K562 (cell line): ENCODE measurements around the gene CNP. TPM values are rescaled to one million over a fixed set of nuclear protein-coding genes. Genes with fewer than 3 reads are reported as not detected.

Experiments
- ATAC-seq: fragments of 200-7000 bp; cut with Tn5 transposase; 3 replicates; pipeline ENCODE4 v1.9.1; 2020; ENCODE audit warnings: moderate library complexity
- BruUV-seq: library from RNA; stranded (reverse); fragments of 400-500 nt; replicated peaks from 2 replicates; lab custom pipeline; 2021; lab: Mats Ljungman, UMichigan
- CTCF ChIA-PET: fragments of 300-600 bp; formaldehyde crosslinking; extraction: SDS; loops from one replicate; lab custom pipeline; 2021; ENCODE audit warnings: low intra/inter-chr PET ratio; lab: Yijun Ruan, JAX
- POLR2A ChIA-PET: fragments of 300-600, 350-650 bp; sonication (Branson Sonifier 250); formaldehyde crosslinking; extraction: SDS; loops from one replicate; lab custom pipeline; 2021; ENCODE audit warnings: antibody characterized with exemption, inconsistent platforms; lab: Yijun Ruan, JAX
- DNase-seq, 4 experiments: peaks; one replicate each; pipeline versions ENCODE4 v3.0.0 to v3.0.0-alpha.2; 2011 to 2018; ENCODE audit warnings: low spot score in 3 of 4, mixed read lengths in 3 of 4; ENCODE audit errors: extremely low read depth in 1 of 4
- FAIRE-seq: peaks from 2 replicates; lab custom pipeline; 2011; peaks lifted over from hg19 to GRCh38; lab: Jason Lieb, UNC
- H2AFZ ChIP-seq: 2 replicates; pipeline ENCODE4 v1.6.0; 2011; ENCODE audit warnings: low read depth, low read length, control low read depth, inconsistent platforms
- H3K27ac ChIP-seq: fragments of 200-600 bp; 3 replicates; pipeline ENCODE4 v1.8.0; 2011; ENCODE audit warnings: low read depth, mild to moderate bottlenecking, control low read depth, inconsistent platforms, low read length, moderate library complexity, mixed read lengths; ENCODE audit errors: extremely low read depth
- H3K27me3 ChIP-seq, 2 experiments: fragments of 300-600 bp in 1 of 2; 2 replicates in 1 of 2; 3 replicates in 1 of 2; pipeline versions ENCODE4 v1.6.0 to v1.8.0; 2011; ENCODE audit warnings: inconsistent platforms in 2 of 2, low read length in 2 of 2, mild to moderate bottlenecking in 1 of 2, mixed read lengths in 1 of 2, moderate library complexity in 1 of 2; ENCODE audit not compliant: control insufficient read depth in 2 of 2, insufficient read depth in 2 of 2
- H3K36me3 ChIP-seq: fragments of 300-600 bp; 3 replicates; pipeline ENCODE4 v1.8.0; 2011; ENCODE audit warnings: mild to moderate bottlenecking, low read length, inconsistent platforms; ENCODE audit not compliant: control insufficient read depth, insufficient read depth
- H3K4me1 ChIP-seq, 2 experiments: fragments of 200-600 bp in 1 of 2; replicated peaks in 1 of 2; 2 replicates in 1 of 2; 3 replicates in 1 of 2; pipeline versions ENCODE4 v1.5.1 to v1.8.0; 2011; ENCODE audit warnings: inconsistent platforms in 2 of 2, low read length in 2 of 2, mild to moderate bottlenecking in 1 of 2, mixed read lengths in 1 of 2, moderate library complexity in 1 of 2; ENCODE audit not compliant: control insufficient read depth in 2 of 2, insufficient read depth in 2 of 2
- H3K4me2 ChIP-seq: 2 replicates; pipeline ENCODE4 v1.6.1; 2011; ENCODE audit warnings: low read length, control low read depth, inconsistent platforms, mixed read lengths; ENCODE audit not compliant: insufficient read depth
- H3K4me3 ChIP-seq: fragments of 200-600 bp; sonication (generic), shearing (Covaris generic); 2 replicates; pipeline ENCODE4 v1.5.1; 2016; ENCODE audit warnings: control low read depth, inconsistent platforms
- H3K79me2 ChIP-seq: fragments of 200-600 bp; 3 replicates; pipeline ENCODE4 v1.8.0; 2011; ENCODE audit warnings: low read length, inconsistent platforms; ENCODE audit not compliant: control insufficient read depth, insufficient read depth
- H3K9ac ChIP-seq, 2 experiments: 2 replicates each; pipeline versions ENCODE4 v1.6.0 to v1.6.1; 2011; ENCODE audit warnings: low read depth in 2 of 2, low read length in 2 of 2, control low read depth in 1 of 2, inconsistent platforms in 1 of 2, mild to moderate bottlenecking in 1 of 2, mixed read lengths in 1 of 2; ENCODE audit not compliant: insufficient read depth in 1 of 2
- H3K9me1 ChIP-seq: one replicate; pipeline ENCODE4 v1.6.0; 2011; ENCODE audit warnings: inconsistent platforms, mild to moderate bottlenecking, low read length, moderate library complexity; ENCODE audit not compliant: control insufficient read depth, insufficient read depth
- H3K9me3 ChIP-seq: replicated peaks from 2 replicates; pipeline ENCODE4 v1.5.1; 2011; ENCODE audit warnings: low read depth, low read length, inconsistent platforms; ENCODE audit not compliant: control insufficient read depth, insufficient read depth
- H4K20me1 ChIP-seq: replicated peaks from 2 replicates; pipeline ENCODE4 v1.6.1; 2011; ENCODE audit warnings: low read length, inconsistent platforms, mixed read lengths; ENCODE audit not compliant: control insufficient read depth, insufficient read depth
- CBFB ChIP-seq: sonication (generic); formaldehyde crosslinking; IDR thresholded peaks from 2 replicates; pipeline ENCODE4 v1.4.0; 2020; ENCODE audit warnings: mild to moderate bottlenecking, missing genetic modification reagents
- GATA2 ChIP-seq: sonication (generic); formaldehyde crosslinking; IDR thresholded peaks from 2 replicates; pipeline ENCODE4 v1.4.0; 2020; ENCODE audit warnings: mild to moderate bottlenecking, missing genetic modification reagents
- HMGN3 ChIP-seq: IDR thresholded peaks from 2 replicates; pipeline ENCODE4 v1.6.1; 2011; ENCODE audit warnings: borderline replicate concordance, low read depth, mild to moderate bottlenecking, mixed read lengths, low read length; ENCODE audit not compliant: insufficient read length; ENCODE audit errors: extremely low read depth
- KLF16 ChIP-seq: IDR thresholded peaks from 2 replicates; pipeline ENCODE4 v1.6.1; 2016; ENCODE audit warnings: antibody characterized with exemption
- MAZ ChIP-seq, 2 experiments: fragments of 450-650 bp in 1 of 2; sonication (generic) in 1 of 2; formaldehyde crosslinking; IDR thresholded peaks in 1 of 2; conservative IDR thresholded peaks in 1 of 2; 2 replicates each; pipeline versions ENCODE4 v1.4.0 to v1.5.0; 2020; ENCODE audit warnings: mild to moderate bottlenecking in 1 of 2, missing genetic modification reagents in 1 of 2
- MCM7 ChIP-seq, 2 experiments: fragments of 450-650 bp; IDR thresholded peaks; 2 replicates each; pipeline ENCODE4 v1.6.1; 2016 to 2018
- NFIC ChIP-seq: fragments of 450-650 bp; IDR thresholded peaks from 2 replicates; pipeline ENCODE4 v1.6.1; 2017; ENCODE audit warnings: mild to moderate bottlenecking, inconsistent platforms
- ZNF41 ChIP-seq: fragments of 250-450 bp; sonication (Bioruptor Pico); conservative IDR thresholded peaks from 2 replicates; pipeline ENCODE4 v1.4.0; 2020; ENCODE audit warnings: mild to moderate bottlenecking
- ZNF507 ChIP-seq: conservative IDR thresholded peaks from 2 replicates; pipeline ENCODE4 v1.6.1; 2017; ENCODE audit warnings: missing genetic modification characterization, missing compliant biosample characterization
- ZSCAN29 ChIP-seq: fragments of 450-650 bp; IDR thresholded peaks from 2 replicates; pipeline ENCODE4 v1.6.1; 2017
- WGBS: fragments of 100-300 bp; shearing (Covaris generic); methylation state at CpG from one replicate; pipeline ENCODE4 v1.1.6; 2016; ENCODE audit warnings: low coverage, mixed read lengths; ENCODE audit not compliant: insufficient coverage; ENCODE audit errors: missing lambda C conversion rate; 5-methylcytosine and 5-hydroxymethylcytosine counted together
- in situ Hi-C: fragments of 300-500 bp; cut with MboI; formaldehyde crosslinking; loops from 4 replicates; pipeline ENCODE4 v1.15.0; 2018; ENCODE audit warnings: inconsistent platforms, mixed read lengths
- intact Hi-C: fragments of 100-400 bp; cut with micrococcal nuclease; formaldehyde crosslinking; loops from 2 replicates; pipeline ENCODE4 v1.14.2; 2022
- polyA plus RNA-seq, 8 experiments: library from polyadenylated mRNA; depleted of rRNA in 4 of 8; stranded (reverse) in 5 of 8; unstranded in 3 of 8; fragments of >200 nt; fragmentation: Nextera tagmentation in 2 of 8; fragmentation: Illumina TruSeq in 1 of 8; extraction: Ambion mirVana in 2 of 8; extraction: Trizol in 1 of 8; gene quantifications; 2 replicates each; pipeline versions ENCODE4 v1.2.1 to v1.2.3, GENCODE V29; 2011 to 2014; ENCODE audit warnings: inconsistent platforms in 1 of 8, missing spikeins in 1 of 8
- total RNA-seq, 7 experiments: library from RNA; depleted of rRNA in 6 of 7; stranded (reverse); fragments of >200 nt in 6 of 7; fragmentation: Illumina TruSeq in 2 of 7; extraction: Trizol in 2 of 7; gene quantifications; 2 replicates each; pipeline versions ENCODE4 v1.2.1 to v1.2.3, GENCODE V29; 2011 to 2021; ENCODE audit warnings: low replicate concordance in 1 of 7
- TF ChIP-seq, protein P1 (sequence below), 2 experiments: IDR thresholded peaks; 2 replicates each; pipeline ENCODE4 v1.6.1; 2011; ENCODE audit warnings: borderline replicate concordance in 1 of 2, control low read depth in 1 of 2, low read depth in 1 of 2, low read length in 1 of 2, mild to moderate bottlenecking in 1 of 2, mixed read lengths in 1 of 2, moderate library complexity in 1 of 2; ENCODE audit not compliant: insufficient read depth in 1 of 2, insufficient read length in 1 of 2, poor library complexity in 1 of 2, severe bottlenecking in 1 of 2; ENCODE audit errors: extremely low read depth in 1 of 2
- TF ChIP-seq, protein P2 (sequence below): fragments of 250-450 bp; sonication (Bioruptor Pico); IDR thresholded peaks from 2 replicates; pipeline ENCODE4 v1.6.1; 2021; ENCODE audit warnings: mild to moderate bottlenecking
- TF ChIP-seq, protein P3 (sequence below): sonication (generic); formaldehyde crosslinking; IDR thresholded peaks from 2 replicates; pipeline ENCODE4 v1.8.0; 2022; ENCODE audit warnings: mild to moderate bottlenecking, missing genetic modification reagents
- TF ChIP-seq, protein P4 (sequence below): sonication (generic); formaldehyde crosslinking; IDR thresholded peaks from 2 replicates; pipeline ENCODE4 v1.8.1; 2023; ENCODE audit warnings: mild to moderate bottlenecking, missing genetic modification reagents, moderate library complexity

CNP gene
- total and polyA plus RNA-seq, 9 of the 15 experiments (the other 6 are each of a cell fraction or from before 2014, with no cell fraction given) = 1.7 to 52.0 (median 29.1) TPM

DNA sequence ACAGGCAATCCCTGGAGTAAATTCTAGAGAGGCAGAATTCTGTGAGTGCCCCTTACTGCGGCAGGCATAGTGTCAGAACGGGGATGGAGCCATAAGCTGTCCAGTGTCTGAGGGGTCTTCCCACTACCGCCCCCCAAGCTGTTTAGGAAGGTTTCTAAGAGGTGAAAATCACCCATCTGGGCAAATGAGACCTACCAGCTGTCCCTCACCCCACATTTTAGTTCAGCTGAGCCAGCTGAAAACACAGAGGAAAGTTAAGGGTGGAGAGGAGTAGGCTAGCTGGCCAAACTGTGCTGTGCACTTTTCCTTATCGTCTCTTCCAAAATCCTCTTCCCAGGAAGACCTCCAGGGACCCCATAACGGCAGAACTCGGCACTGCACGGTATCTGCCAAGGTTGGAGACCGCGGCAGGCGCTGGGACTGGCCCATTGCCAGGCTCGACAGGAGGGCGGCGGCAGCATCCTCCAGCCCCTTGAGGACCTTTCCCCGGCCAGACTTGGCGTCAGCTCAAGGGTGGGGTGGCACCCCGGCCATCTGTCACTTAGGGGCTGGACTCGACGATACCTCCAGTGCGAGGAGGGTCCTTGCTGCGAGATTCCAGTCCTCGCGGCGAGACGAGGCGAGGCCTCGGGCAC lies 48.8 kb upstream of the CNP start:
- H3K36me3 ChIP-seq = peaks cover 46% of the 10 kb centered on the region
- no peaks in the 10 kb centered on the region for H3K9me3 ChIP-seq
- in situ Hi-C loops = no loop called here
- POLR2A ChIA-PET = interaction anchor here (0.6 to 4.4 kb wide), 12 partner anchors 8 to 132 kb away, joined by 3 to 21 read pairs (median 5); partner anchors contain the start of genes CNP, DNAJC7, JUP and KLHL11
- peak overlapping the region; percentile 73 for H3K27ac ChIP-seq
- WGBS = 2% methylated on average over 22 of the region's 26 CpGs
- H3K9me1 ChIP-seq = peaks cover 8% of the 10 kb centered on the region
- peak overlapping the region; percentile 61 for H3K4me3 ChIP-seq
- H3K79me2 ChIP-seq = peaks cover 60% of the 10 kb centered on the region
- DNase-seq (peak; percentile 52 to 69 (median 64)), ATAC-seq (peak; percentile 26), FAIRE-seq (peak; percentile 73)
- intact Hi-C loops = loop anchor here (5.0 kb wide), 1 partner anchor 40 kb away; no protein-coding TSS in a partner anchor
- peak overlapping the region; percentile 78 for H2AFZ ChIP-seq
- CTCF ChIA-PET = no interaction called here
- no peaks in the 10 kb centered on the region for H3K27me3 ChIP-seq
- no TSS peak for BruUV-seq
- peaks cover 24% of the 10 kb centered on the region for H4K20me1 ChIP-seq
- peak overlapping the region; percentile 89 for H3K4me2 ChIP-seq
- H3K9ac ChIP-seq = peak overlapping the region; percentile 83 to 99
- peaks cover 41 to 43% of the 10 kb centered on the region in 2 experiments for H3K4me1 ChIP-seq
- TF ChIP-seq CBFB (CRISPR knock-in tag) (peak; percentile 49; the same call in 1 of the 2 replicates), ZNF41 (CRISPR knock-in tag) (no peak), KLF16 (no peak), ZSCAN29 (no peak), GATA2 (CRISPR knock-in tag) (no peak), ZNF507 (tag) (no peak), MCM7 (IDR thresholded peaks at IDR 0.05) (no peak), HMGN3 (peak; percentile 48), NFIC (peak; percentile 96), MAZ (CRISPR knock-in tag; conservative IDR thresholded peaks at IDR 0.05 in 1 of 2, IDR thresholded peaks at IDR 0.05 in 1 of 2) (peak; percentile 17 to 39; a peak in 1 of 4 replicates)
- TF ChIP-seq, protein P1, sequence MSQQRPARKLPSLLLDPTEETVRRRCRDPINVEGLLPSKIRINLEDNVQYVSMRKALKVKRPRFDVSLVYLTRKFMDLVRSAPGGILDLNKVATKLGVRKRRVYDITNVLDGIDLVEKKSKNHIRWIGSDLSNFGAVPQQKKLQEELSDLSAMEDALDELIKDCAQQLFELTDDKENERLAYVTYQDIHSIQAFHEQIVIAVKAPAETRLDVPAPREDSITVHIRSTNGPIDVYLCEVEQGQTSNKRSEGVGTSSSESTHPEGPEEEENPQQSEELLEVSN (IDR thresholded peaks at IDR 0.05; ENCODE audit: borderline replicate concordance in 1 of 2, extremely low read depth in 1 of 2, insufficient read depth in 1 of 2, insufficient read length in 1 of 2, low read depth in 1 of 2, low read length in 1 of 2, poor library complexity in 1 of 2, severe bottlenecking in 1 of 2) = no peak
- TF ChIP-seq, protein P2, sequence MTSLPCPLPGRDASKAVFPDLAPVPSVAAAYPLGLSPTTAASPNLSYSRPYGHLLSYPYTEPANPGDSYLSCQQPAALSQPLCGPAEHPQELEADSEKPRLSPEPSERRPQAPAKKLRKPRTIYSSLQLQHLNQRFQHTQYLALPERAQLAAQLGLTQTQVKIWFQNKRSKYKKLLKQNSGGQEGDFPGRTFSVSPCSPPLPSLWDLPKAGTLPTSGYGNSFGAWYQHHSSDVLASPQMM (CRISPR knock-in tag) = no peak
- TF ChIP-seq, protein P3, sequence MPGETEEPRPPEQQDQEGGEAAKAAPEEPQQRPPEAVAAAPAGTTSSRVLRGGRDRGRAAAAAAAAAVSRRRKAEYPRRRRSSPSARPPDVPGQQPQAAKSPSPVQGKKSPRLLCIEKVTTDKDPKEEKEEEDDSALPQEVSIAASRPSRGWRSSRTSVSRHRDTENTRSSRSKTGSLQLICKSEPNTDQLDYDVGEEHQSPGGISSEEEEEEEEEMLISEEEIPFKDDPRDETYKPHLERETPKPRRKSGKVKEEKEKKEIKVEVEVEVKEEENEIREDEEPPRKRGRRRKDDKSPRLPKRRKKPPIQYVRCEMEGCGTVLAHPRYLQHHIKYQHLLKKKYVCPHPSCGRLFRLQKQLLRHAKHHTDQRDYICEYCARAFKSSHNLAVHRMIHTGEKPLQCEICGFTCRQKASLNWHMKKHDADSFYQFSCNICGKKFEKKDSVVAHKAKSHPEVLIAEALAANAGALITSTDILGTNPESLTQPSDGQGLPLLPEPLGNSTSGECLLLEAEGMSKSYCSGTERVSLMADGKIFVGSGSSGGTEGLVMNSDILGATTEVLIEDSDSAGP (CRISPR knock-in tag) = peak; percentile 38; the same call in 1 of the 2 replicates
- TF ChIP-seq, protein P4, sequence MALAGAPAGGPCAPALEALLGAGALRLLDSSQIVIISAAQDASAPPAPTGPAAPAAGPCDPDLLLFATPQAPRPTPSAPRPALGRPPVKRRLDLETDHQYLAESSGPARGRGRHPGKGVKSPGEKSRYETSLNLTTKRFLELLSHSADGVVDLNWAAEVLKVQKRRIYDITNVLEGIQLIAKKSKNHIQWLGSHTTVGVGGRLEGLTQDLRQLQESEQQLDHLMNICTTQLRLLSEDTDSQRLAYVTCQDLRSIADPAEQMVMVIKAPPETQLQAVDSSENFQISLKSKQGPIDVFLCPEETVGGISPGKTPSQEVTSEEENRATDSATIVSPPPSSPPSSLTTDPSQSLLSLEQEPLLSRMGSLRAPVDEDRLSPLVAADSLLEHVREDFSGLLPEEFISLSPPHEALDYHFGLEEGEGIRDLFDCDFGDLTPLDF (CRISPR knock-in tag) = no peak
